SK-N-SH (cell line): ENCODE measurements around the gene CFAP100. TPM values are rescaled to one million over a fixed set of nuclear protein-coding genes. Genes with fewer than 3 reads are reported as not detected.

Experiments used
- CTCF ChIA-PET: fragments of 300-600, 350-600 bp; formaldehyde crosslinking; extraction: SDS; loops from one replicate; lab custom pipeline; 2021; lab: Yijun Ruan, JAX
- POLR2A ChIA-PET: fragments of 350-600 bp; sonication (Branson Sonifier 250); formaldehyde crosslinking; extraction: SDS; loops from one replicate; lab custom pipeline; 2020; ENCODE audit warnings: antibody characterized with exemption, inconsistent platforms; lab: Yijun Ruan, JAX
- DNase-seq: peaks from one replicate; pipeline ENCODE4 v3.0.0; 2012
- H2AFZ ChIP-seq: fragments of 200-600 bp; sonication (generic); 2 replicates; pipeline ENCODE4 v1.8.1; 2016; ENCODE audit warnings: antibody characterized with exemption, mild to moderate bottlenecking, low read depth
- H3F3A ChIP-seq: fragments of 200-600 bp; sonication (generic); replicated peaks from 2 replicates; pipeline ENCODE3; 2016; ENCODE audit warnings: antibody characterized with exemption, mild to moderate bottlenecking; ENCODE audit not compliant: insufficient read depth
- H3K27ac ChIP-seq, 2 experiments: fragments of 200-500 bp in 1 of 2; fragments of 200-600 bp in 1 of 2; sonication (Bioruptor generic) in 1 of 2; sonication (generic), shearing (Covaris generic) in 1 of 2; 2 replicates each; pipeline versions ENCODE4 v1.5.1 to v1.6.1; 2014 to 2016; ENCODE audit warnings: low read depth in 2 of 2, inconsistent platforms in 1 of 2, low read length in 1 of 2, mild to moderate bottlenecking in 1 of 2, mixed read lengths in 1 of 2
- H3K27me3 ChIP-seq: fragments of 200-600 bp; sonication (generic), shearing (Covaris generic); 2 replicates; pipeline ENCODE4 v1.6.1; 2016; ENCODE audit warnings: mixed run types; ENCODE audit not compliant: insufficient read depth
- H3K36me3 ChIP-seq, 2 experiments: fragments of 200-500 bp in 1 of 2; fragments of 200-600 bp in 1 of 2; sonication (Bioruptor generic) in 1 of 2; sonication (generic) in 1 of 2; replicated peaks in 1 of 2; 2 replicates each; pipeline versions ENCODE3 to v1.5.1; 2014 to 2016; ENCODE audit warnings: low read length in 1 of 2, mild to moderate bottlenecking in 1 of 2; ENCODE audit not compliant: insufficient read depth in 2 of 2, control insufficient read depth in 1 of 2
- H3K4me1 ChIP-seq, 2 experiments: fragments of 200-500 bp in 1 of 2; fragments of 200-600 bp in 1 of 2; sonication (Bioruptor generic) in 1 of 2; sonication (generic), shearing (Covaris generic) in 1 of 2; 2 replicates each; pipeline versions ENCODE4 v1.5.1 to v1.6.1; 2014 to 2016; ENCODE audit warnings: low read depth in 1 of 2, low read length in 1 of 2, mixed run types in 1 of 2; ENCODE audit not compliant: insufficient read depth in 2 of 2, control insufficient read depth in 1 of 2
- H3K4me2 ChIP-seq: fragments of 200-600 bp; sonication (generic), shearing (Covaris generic); 2 replicates; pipeline ENCODE4 v1.6.1; 2017; ENCODE audit warnings: mixed run types
- H3K4me3 ChIP-seq, 2 experiments: fragments of 200-500 bp in 1 of 2; fragments of 200-600 bp in 1 of 2; sonication (Bioruptor generic) in 1 of 2; sonication (generic), shearing (Covaris generic) in 1 of 2; 2 replicates each; pipeline versions ENCODE4 v1.5.1 to v1.8.1; 2014 to 2016; ENCODE audit warnings: low read depth in 2 of 2, inconsistent platforms in 1 of 2, low read length in 1 of 2, mild to moderate bottlenecking in 1 of 2, mixed read lengths in 1 of 2, moderate library complexity in 1 of 2
- H3K79me2 ChIP-seq: fragments of 200-600 bp; sonication (generic); 2 replicates; pipeline ENCODE4 v1.8.1; 2017; ENCODE audit warnings: mild to moderate bottlenecking; ENCODE audit not compliant: insufficient read depth
- H3K9ac ChIP-seq: fragments of 200-600 bp; sonication (generic); 2 replicates; pipeline ENCODE4 v1.6.1; 2017; ENCODE audit warnings: mixed run types
- H3K9me2 ChIP-seq: fragments of 200-600 bp; sonication (generic); 2 replicates; pipeline ENCODE4 v1.6.1; 2017; ENCODE audit warnings: mixed run types
- H3K9me3 ChIP-seq: fragments of 200-600 bp; sonication (generic); 2 replicates; pipeline ENCODE4 v1.6.1; 2017; ENCODE audit warnings: mixed run types, mild to moderate bottlenecking, moderate library complexity
- H4K20me1 ChIP-seq: fragments of 200-600 bp; sonication (generic); 2 replicates; pipeline ENCODE4 v1.6.1; 2017; ENCODE audit warnings: mild to moderate bottlenecking, mixed run types; ENCODE audit not compliant: insufficient read depth
- EZH2phosphoT487 ChIP-seq: fragments of 200-600 bp; sonication (generic); IDR thresholded peaks from 2 replicates; pipeline ENCODE4 v1.6.1; 2017; ENCODE audit warnings: low read depth, mixed run types, mild to moderate bottlenecking, antibody characterized with exemption, moderate library complexity, borderline replicate concordance
- FOXJ3 ChIP-seq: sonication (generic); formaldehyde crosslinking; IDR thresholded peaks from 2 replicates; pipeline ENCODE4 v1.5.1; 2020; ENCODE audit warnings: mild to moderate bottlenecking, missing genetic modification reagents
- FOXM1 ChIP-seq: IDR thresholded peaks from 2 replicates; pipeline ENCODE4 v1.4.0; 2012; ENCODE audit warnings: low read depth, mild to moderate bottlenecking
- GATA2 ChIP-seq: sonication (generic); formaldehyde crosslinking; IDR thresholded peaks from 2 replicates; pipeline ENCODE4 v1.5.0; 2020; ENCODE audit warnings: mild to moderate bottlenecking, missing genetic modification reagents
- JUND ChIP-seq: IDR thresholded peaks from 2 replicates; pipeline ENCODE4 v1.4.0; 2012
- MEF2A ChIP-seq: IDR thresholded peaks from 2 replicates; pipeline ENCODE4 v1.4.0; 2012; ENCODE audit warnings: low read depth, borderline replicate concordance
- NFIC ChIP-seq: IDR thresholded peaks from 2 replicates; pipeline ENCODE4 v1.4.0; 2012; ENCODE audit warnings: borderline replicate concordance
- NRF1 ChIP-seq: IDR thresholded peaks from 2 replicates; pipeline ENCODE4 v1.6.1; 2012; ENCODE audit warnings: low read depth, mild to moderate bottlenecking, low read length
- POLR2AphosphoS5 ChIP-seq: IDR thresholded peaks from 2 replicates; pipeline ENCODE4 v1.6.1; 2012; ENCODE audit warnings: low read depth, low read length
- RAD21 ChIP-seq: IDR thresholded peaks from 2 replicates; pipeline ENCODE4 v1.6.1; 2012; ENCODE audit warnings: mild to moderate bottlenecking, low read length
- RXRA ChIP-seq: IDR thresholded peaks from 2 replicates; pipeline ENCODE4 v1.4.0; 2012; ENCODE audit warnings: low read depth, mild to moderate bottlenecking, borderline replicate concordance
- SIN3A ChIP-seq: IDR thresholded peaks from 2 replicates; pipeline ENCODE4 v1.6.1; 2012; ENCODE audit warnings: low read depth, mild to moderate bottlenecking, low read length, moderate library complexity, borderline replicate concordance
- TAF1 ChIP-seq: IDR thresholded peaks from 2 replicates; pipeline ENCODE4 v1.6.1; 2012; ENCODE audit warnings: low read depth, mild to moderate bottlenecking, low read length, moderate library complexity, borderline replicate concordance
- TCF12 ChIP-seq: IDR thresholded peaks from 2 replicates; pipeline ENCODE4 v1.4.0; 2012
- TEAD4 ChIP-seq: IDR thresholded peaks from 2 replicates; pipeline ENCODE4 v1.4.0; 2012; ENCODE audit warnings: mild to moderate bottlenecking, borderline replicate concordance; ENCODE audit not compliant: insufficient read depth
- WGBS: methylation state at CpG from one replicate; pipeline ENCODE4 v1.1.6; 2017; ENCODE audit warnings: low lambda C conversion rate; 5-methylcytosine and 5-hydroxymethylcytosine counted together
- polyA plus RNA-seq, 3 experiments: library from polyadenylated mRNA; depleted of rRNA; stranded (reverse); fragments of >200 nt; gene quantifications; 2 replicates each; pipeline ENCODE4 v1.2.3, GENCODE V29; 2012
- TF ChIP-seq, protein P1 (sequence below): IDR thresholded peaks from 2 replicates; pipeline ENCODE4; 2012
- TF ChIP-seq, protein P2 (sequence below): IDR thresholded peaks from 2 replicates; pipeline ENCODE4 v1.4.0; 2012; ENCODE audit warnings: low read depth, borderline replicate concordance
- TF ChIP-seq, protein P3 (sequence below): IDR thresholded peaks from 2 replicates; pipeline ENCODE4 v1.4.0; 2012; ENCODE audit warnings: low read depth, borderline replicate concordance
- TF ChIP-seq, protein P4 (sequence below): IDR thresholded peaks from 2 replicates; pipeline ENCODE4 v1.6.1; 2012; ENCODE audit warnings: mild to moderate bottlenecking, low read depth, low read length, moderate library complexity

The CFAP100 gene
- polyA plus RNA-seq, 1 of the 3 experiments (the other 2 are of a cell fraction) = not detected

DNA sequence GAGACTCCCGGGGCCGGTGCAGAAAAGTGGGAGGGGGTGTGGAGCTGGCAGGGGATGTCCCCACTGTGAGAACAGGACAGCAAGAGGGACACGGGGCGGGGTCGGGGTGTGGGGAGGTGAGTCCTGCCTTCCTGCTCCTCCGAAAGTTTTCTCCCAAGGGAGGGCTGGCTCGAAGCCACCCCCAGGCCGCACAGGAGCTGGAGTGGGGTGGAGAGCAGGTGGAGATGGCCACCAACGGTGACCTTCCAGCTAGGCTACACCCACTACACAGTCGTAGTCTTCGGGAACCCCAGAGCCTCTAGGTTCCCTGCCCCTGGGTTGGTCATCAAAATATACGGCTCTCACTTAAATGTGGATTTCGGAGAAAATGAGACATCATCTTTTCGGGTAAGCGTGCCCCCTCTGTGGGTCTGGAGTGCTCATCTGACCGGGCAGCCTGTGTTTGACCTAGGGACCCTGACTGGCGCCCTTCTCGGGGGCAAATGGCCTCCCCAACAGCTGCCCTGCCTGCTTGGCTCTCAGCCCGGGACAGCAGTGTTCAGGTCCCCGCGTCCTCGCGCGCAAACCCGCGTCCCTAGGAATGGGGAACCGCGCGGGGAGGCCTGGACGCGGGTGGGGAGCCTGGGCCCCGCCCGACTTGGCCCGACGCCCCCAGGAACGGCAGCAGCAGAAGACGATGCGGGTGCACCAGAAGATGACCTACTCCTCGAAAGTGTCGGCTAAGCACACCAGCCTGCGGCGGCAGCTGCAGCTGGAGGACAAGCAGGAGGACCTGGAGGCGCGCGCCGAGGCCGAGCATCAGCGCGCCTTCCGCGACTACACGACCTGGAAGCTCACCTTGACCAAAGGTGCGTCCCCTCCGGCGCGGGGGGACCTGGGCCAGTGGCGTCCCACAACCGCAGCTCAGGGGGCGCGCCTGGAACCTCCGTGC lies 21.2 kb downstream of the CFAP100 start:
- H2AFZ ChIP-seq = no peak overlapping the region
- no peaks in the 10 kb centered on the region for H3K9me3 ChIP-seq
- WGBS = 80% methylated on average over 53 of the region's 61 CpGs
- H3K9ac ChIP-seq = no peak overlapping the region
- no peaks in the 10 kb centered on the region for H3K4me1 ChIP-seq
- H3K79me2 ChIP-seq = no peaks in the 10 kb centered on the region
- POLR2A ChIA-PET = no interaction called here
- H3K4me2 ChIP-seq = no peak overlapping the region
- no peaks in the 10 kb centered on the region for H3K36me3 ChIP-seq
- no peak overlapping the region for H3K4me3 ChIP-seq
- H3K9me2 ChIP-seq = no peaks in the 10 kb centered on the region
- no peaks in the 10 kb centered on the region for H4K20me1 ChIP-seq
- DNase-seq = no peak
- CTCF ChIA-PET = interaction anchor here (2.1 kb wide), 1 partner anchor 26 kb away, joined by 13 read pairs; no protein-coding TSS in a partner anchor
- no peak overlapping the region for H3K27ac ChIP-seq
- H3K27me3 ChIP-seq = no peaks in the 10 kb centered on the region
- TF ChIP-seq, protein P1, sequence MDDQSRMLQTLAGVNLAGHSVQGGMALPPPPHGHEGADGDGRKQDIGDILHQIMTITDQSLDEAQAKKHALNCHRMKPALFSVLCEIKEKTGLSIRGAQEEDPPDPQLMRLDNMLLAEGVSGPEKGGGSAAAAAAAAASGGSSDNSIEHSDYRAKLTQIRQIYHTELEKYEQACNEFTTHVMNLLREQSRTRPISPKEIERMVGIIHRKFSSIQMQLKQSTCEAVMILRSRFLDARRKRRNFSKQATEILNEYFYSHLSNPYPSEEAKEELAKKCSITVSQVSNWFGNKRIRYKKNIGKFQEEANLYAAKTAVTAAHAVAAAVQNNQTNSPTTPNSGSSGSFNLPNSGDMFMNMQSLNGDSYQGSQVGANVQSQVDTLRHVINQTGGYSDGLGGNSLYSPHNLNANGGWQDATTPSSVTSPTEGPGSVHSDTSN = no peak
- TF ChIP-seq TEAD4 (no peak), RAD21 (no peak), FOXM1 (no peak), FOXJ3 (no peak)
- no peaks in the 10 kb centered on the region for H3F3A ChIP-seq

DNA sequence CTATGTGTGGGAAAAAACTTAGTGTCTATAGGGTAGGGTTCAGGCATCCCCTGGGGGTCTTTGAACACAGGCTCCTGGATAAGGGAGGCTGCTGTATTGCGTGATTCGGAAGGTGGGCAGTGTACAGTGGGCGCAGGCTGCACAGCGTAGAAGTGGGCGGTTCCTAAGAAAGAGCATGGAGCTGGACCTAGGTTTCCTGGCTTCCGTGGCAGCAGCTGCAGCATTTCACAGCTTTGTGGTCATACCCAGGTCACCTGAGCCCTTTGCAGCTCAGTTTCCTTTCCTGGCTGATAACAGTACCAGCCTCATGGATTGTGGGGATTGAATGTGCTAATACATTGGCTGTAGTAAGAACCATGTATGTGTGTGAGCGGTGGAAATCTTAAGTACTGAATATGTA lies 22.2 kb downstream of the CFAP100 start:
- Histone ChIP-seq H3K9ac (no peak overlapping the region), H3K27ac (no peak overlapping the region), H3K36me3 (no peaks in the 10 kb centered on the region), H4K20me1 (no peaks in the 10 kb centered on the region), H2AFZ (no peak overlapping the region), H3K9me2 (no peaks in the 10 kb centered on the region), H3K79me2 (no peaks in the 10 kb centered on the region), H3K4me1 (no peaks in the 10 kb centered on the region), H3K27me3 (no peaks in the 10 kb centered on the region), H3F3A (no peaks in the 10 kb centered on the region), H3K4me3 (no peak overlapping the region), H3K4me2 (no peak overlapping the region), H3K9me3 (no peaks in the 10 kb centered on the region)
- ChIA-PET CTCF (interaction anchor here (2.1 kb wide), 1 partner anchor 27 kb away, joined by 13 read pairs; no protein-coding TSS in a partner anchor), POLR2A (no interaction called here)
- no peak for TF ChIP-seq TEAD4
- no peak for TF ChIP-seq RXRA
- TF ChIP-seq EZH2phosphoT487 = no peak
- no peak for TF ChIP-seq TAF1
- TF ChIP-seq, protein P2, sequence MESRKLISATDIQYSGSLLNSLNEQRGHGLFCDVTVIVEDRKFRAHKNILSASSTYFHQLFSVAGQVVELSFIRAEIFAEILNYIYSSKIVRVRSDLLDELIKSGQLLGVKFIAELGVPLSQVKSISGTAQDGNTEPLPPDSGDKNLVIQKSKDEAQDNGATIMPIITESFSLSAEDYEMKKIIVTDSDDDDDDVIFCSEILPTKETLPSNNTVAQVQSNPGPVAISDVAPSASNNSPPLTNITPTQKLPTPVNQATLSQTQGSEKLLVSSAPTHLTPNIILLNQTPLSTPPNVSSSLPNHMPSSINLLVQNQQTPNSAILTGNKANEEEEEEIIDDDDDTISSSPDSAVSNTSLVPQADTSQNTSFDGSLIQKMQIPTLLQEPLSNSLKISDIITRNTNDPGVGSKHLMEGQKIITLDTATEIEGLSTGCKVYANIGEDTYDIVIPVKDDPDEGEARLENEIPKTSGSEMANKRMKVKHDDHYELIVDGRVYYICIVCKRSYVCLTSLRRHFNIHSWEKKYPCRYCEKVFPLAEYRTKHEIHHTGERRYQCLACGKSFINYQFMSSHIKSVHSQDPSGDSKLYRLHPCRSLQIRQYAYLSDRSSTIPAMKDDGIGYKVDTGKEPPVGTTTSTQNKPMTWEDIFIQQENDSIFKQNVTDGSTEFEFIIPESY = no peak
- no peak for TF ChIP-seq NFIC
- TF ChIP-seq SIN3A = no peak
- TF ChIP-seq, protein P3, sequence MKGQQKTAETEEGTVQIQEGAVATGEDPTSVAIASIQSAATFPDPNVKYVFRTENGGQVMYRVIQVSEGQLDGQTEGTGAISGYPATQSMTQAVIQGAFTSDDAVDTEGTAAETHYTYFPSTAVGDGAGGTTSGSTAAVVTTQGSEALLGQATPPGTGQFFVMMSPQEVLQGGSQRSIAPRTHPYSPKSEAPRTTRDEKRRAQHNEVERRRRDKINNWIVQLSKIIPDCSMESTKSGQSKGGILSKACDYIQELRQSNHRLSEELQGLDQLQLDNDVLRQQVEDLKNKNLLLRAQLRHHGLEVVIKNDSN = no peak
- no peak for TF ChIP-seq GATA2
- no peak for TF ChIP-seq FOXJ3
- no peak for TF ChIP-seq JUND
- TF ChIP-seq FOXM1 = no peak
- no peak for TF ChIP-seq MEF2A
- TF ChIP-seq, protein P4, sequence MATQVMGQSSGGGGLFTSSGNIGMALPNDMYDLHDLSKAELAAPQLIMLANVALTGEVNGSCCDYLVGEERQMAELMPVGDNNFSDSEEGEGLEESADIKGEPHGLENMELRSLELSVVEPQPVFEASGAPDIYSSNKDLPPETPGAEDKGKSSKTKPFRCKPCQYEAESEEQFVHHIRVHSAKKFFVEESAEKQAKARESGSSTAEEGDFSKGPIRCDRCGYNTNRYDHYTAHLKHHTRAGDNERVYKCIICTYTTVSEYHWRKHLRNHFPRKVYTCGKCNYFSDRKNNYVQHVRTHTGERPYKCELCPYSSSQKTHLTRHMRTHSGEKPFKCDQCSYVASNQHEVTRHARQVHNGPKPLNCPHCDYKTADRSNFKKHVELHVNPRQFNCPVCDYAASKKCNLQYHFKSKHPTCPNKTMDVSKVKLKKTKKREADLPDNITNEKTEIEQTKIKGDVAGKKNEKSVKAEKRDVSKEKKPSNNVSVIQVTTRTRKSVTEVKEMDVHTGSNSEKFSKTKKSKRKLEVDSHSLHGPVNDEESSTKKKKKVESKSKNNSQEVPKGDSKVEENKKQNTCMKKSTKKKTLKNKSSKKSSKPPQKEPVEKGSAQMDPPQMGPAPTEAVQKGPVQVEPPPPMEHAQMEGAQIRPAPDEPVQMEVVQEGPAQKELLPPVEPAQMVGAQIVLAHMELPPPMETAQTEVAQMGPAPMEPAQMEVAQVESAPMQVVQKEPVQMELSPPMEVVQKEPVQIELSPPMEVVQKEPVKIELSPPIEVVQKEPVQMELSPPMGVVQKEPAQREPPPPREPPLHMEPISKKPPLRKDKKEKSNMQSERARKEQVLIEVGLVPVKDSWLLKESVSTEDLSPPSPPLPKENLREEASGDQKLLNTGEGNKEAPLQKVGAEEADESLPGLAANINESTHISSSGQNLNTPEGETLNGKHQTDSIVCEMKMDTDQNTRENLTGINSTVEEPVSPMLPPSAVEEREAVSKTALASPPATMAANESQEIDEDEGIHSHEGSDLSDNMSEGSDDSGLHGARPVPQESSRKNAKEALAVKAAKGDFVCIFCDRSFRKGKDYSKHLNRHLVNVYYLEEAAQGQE = no peak
- TF ChIP-seq NRF1 = no peak
- no peak for TF ChIP-seq TCF12
- TF ChIP-seq POLR2AphosphoS5 = no peak
- WGBS = 82% methylated on average over 7 of the region's 7 CpGs
- DNase-seq = no peak
